Calu3 (cell line): ENCODE data around the gene SPDEF. TPM values are rescaled to one million over a fixed set of nuclear protein-coding genes. Genes with fewer than 3 reads are reported as not detected.

Experiments
- BruUV-seq: library from RNA; stranded (reverse); fragments of 400-500 nt; replicated peaks from 2 replicates; lab custom pipeline; 2021; lab: Mats Ljungman, UMichigan
- CTCF ChIA-PET: fragments of 300-600 bp; sonication (Branson Sonifier 250); formaldehyde crosslinking; loops from one replicate; lab custom pipeline; 2022; ENCODE audit warnings: antibody characterized with exemption; lab: Charles Lee
- DNase-seq: peaks from one replicate; pipeline ENCODE4 v3.0.0; 2022
- H3K27ac Mint-ChIP-seq: one replicate; pipeline ENCODE4 v1.8.0; 2022; ENCODE audit warnings: mixed read lengths; ENCODE audit not compliant: unreplicated experiment
- H3K27me3 Mint-ChIP-seq: one replicate; pipeline ENCODE4 v1.8.0; 2022; ENCODE audit warnings: mixed read lengths; ENCODE audit not compliant: unreplicated experiment
- H3K36me3 Mint-ChIP-seq: one replicate; pipeline ENCODE4 v1.8.0; 2022; ENCODE audit warnings: mild to moderate bottlenecking, moderate library complexity, mixed read lengths; ENCODE audit not compliant: insufficient read depth, unreplicated experiment
- H3K4me1 Mint-ChIP-seq: one replicate; pipeline ENCODE4 v1.8.0; 2022; ENCODE audit warnings: mild to moderate bottlenecking, low read depth, mixed read lengths; ENCODE audit not compliant: unreplicated experiment
- H3K4me3 Mint-ChIP-seq: one replicate; pipeline ENCODE4 v1.8.0; 2022; ENCODE audit warnings: mild to moderate bottlenecking, low read depth, moderate library complexity, mixed read lengths; ENCODE audit not compliant: unreplicated experiment
- H3K9me3 Mint-ChIP-seq: one replicate; pipeline ENCODE4 v1.8.0; 2022; ENCODE audit warnings: low read depth, mixed read lengths; ENCODE audit not compliant: unreplicated experiment
- CTCF ChIP-seq: fragments of 200-600 bp; IDR thresholded peaks from one replicate; pipeline ENCODE4 v1.8.0; 2022; ENCODE audit warnings: antibody characterized with exemption; ENCODE audit not compliant: unreplicated experiment
- intact Hi-C: fragments of 100-400 bp; cut with micrococcal nuclease; formaldehyde crosslinking; loops from one replicate; pipeline ENCODE4 v1.10.0; 2022; ENCODE audit not compliant: unreplicated experiment
- total RNA-seq: library from RNA; stranded (reverse); gene quantifications from 2 replicates; pipeline ENCODE4 v1.2.3, GENCODE V29; 2022

The SPDEF gene
- total RNA-seq, 1 experiment from 2014 or later: 7.9 TPM

- H3K4me1 Mint-ChIP-seq: peaks cover 45% of the 10 kb centered on the region
- BruUV-seq: no TSS peak
- CTCF ChIA-PET: interaction anchor here (0.5 to 3.3 kb wide), 4 partner anchors 11 to 432 kb away, joined by 3 to 27 read pairs (median 7); partner anchors contain the start of gene SPDEF
- H3K9me3 Mint-ChIP-seq: no peaks in the 10 kb centered on the region
- no peaks in the 10 kb centered on the region for H3K36me3 Mint-ChIP-seq
- no peak overlapping the region for H3K27ac Mint-ChIP-seq
- no peak for TF ChIP-seq CTCF
- no peak overlapping the region for H3K4me3 Mint-ChIP-seq
- intact Hi-C loops: no loop called here
- DNase-seq: no peak
- H3K27me3 Mint-ChIP-seq: no peaks in the 10 kb centered on the region
Measured at GRCh38 chr6:34544776-34545471, 11.2 kb downstream of the SPDEF start.

GRCh38 chr6:34544052-34544604 is 12.0 kb downstream of the SPDEF start:
- no peak for DNase-seq
- CTCF ChIA-PET: interaction anchor here (0.6 to 3.3 kb wide), 4 partner anchors 12 to 36 kb away, joined by 3 to 27 read pairs (median 4); partner anchors contain the start of gene SPDEF
- BruUV-seq: no TSS peak
- no peak overlapping the region for H3K4me3 Mint-ChIP-seq
- peaks cover 45% of the 10 kb centered on the region for H3K4me1 Mint-ChIP-seq
- intact Hi-C loops: no loop called here
- H3K36me3 Mint-ChIP-seq: no peaks in the 10 kb centered on the region
- no peaks in the 10 kb centered on the region for H3K27me3 Mint-ChIP-seq
- H3K9me3 Mint-ChIP-seq: no peaks in the 10 kb centered on the region
- no peak overlapping the region for H3K27ac Mint-ChIP-seq
- TF ChIP-seq CTCF: no peak

GRCh38 chr6:34543421-34543820 is 12.7 kb downstream of the SPDEF start:
- DNase-seq: no peak
- intact Hi-C loops: no loop called here
- Mint-ChIP-seq H3K27ac (no peak overlapping the region), H3K4me1 (peaks cover 39% of the 10 kb centered on the region), H3K27me3 (no peaks in the 10 kb centered on the region), H3K4me3 (no peak overlapping the region), H3K9me3 (no peaks in the 10 kb centered on the region), H3K36me3 (no peaks in the 10 kb centered on the region)
- no TSS peak for BruUV-seq
- CTCF ChIA-PET: interaction anchor here (1.1 kb wide), 1 partner anchor 15 kb away, joined by 4 read pairs; no protein-coding TSS in a partner anchor
- no peak for TF ChIP-seq CTCF

GRCh38 chr6:34540841-34541240 is 15.3 kb downstream of the SPDEF start:
- Mint-ChIP-seq H3K27me3 (no peaks in the 10 kb centered on the region), H3K9me3 (no peaks in the 10 kb centered on the region), H3K27ac (no peak overlapping the region), H3K36me3 (no peaks in the 10 kb centered on the region), H3K4me3 (no peak overlapping the region), H3K4me1 (peaks cover 22% of the 10 kb centered on the region)
- DNase-seq: no peak
- CTCF ChIA-PET: interaction anchor here (0.6 kb wide), 1 partner anchor 13 kb away, joined by 4 read pairs; no protein-coding TSS in a partner anchor
- no TSS peak for BruUV-seq
- intact Hi-C loops: no loop called here
- TF ChIP-seq CTCF: no peak
